Hepatocyte (in vitro differentiated cells): Measurements from ENCODE around the gene TLR1.

Experiments
- EZH2 ChIP-seq: fragments of 200-600 bp; sonication (generic); IDR thresholded peaks from 2 replicates; pipeline ENCODE4 v1.6.1; 2016; ENCODE audit warnings: antibody characterized with exemption, mild to moderate bottlenecking, borderline replicate concordance
- EZH2phosphoT487 ChIP-seq: fragments of 200-600 bp; sonication (generic); IDR thresholded peaks from one replicate; pipeline ENCODE4 v1.6.1; 2018; ENCODE audit warnings: antibody characterized with exemption, mild to moderate bottlenecking, low read depth, moderate library complexity; ENCODE audit not compliant: unreplicated experiment, severe bottlenecking
- TF ChIP-seq, protein P1 (sequence below): fragments of 200-600 bp; sonication (generic); IDR thresholded peaks from 2 replicates; pipeline ENCODE4 v1.5.1; 2016; ENCODE audit warnings: antibody characterized with exemption, mild to moderate bottlenecking; ENCODE audit not compliant: poor library complexity

DNA sequence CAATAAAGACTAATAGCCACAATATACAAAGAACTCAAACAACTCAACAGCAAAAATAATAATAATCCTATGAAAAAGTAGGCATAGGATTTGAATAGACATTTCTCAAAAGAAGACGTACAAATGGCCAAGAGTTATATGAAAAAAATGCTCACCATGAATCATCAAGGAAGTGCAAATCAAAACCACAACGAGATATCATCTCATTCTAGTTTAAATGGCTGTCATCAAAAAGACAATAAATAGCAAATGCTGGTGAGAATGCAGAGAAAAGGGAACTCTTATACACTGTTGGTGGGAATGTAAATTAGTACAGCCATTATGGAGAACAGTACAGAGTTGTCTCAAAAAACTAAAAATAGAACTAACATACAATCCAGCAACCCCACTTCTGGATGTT lies 33.3 kb upstream of the TLR1 start:
- TF ChIP-seq, protein P1, sequence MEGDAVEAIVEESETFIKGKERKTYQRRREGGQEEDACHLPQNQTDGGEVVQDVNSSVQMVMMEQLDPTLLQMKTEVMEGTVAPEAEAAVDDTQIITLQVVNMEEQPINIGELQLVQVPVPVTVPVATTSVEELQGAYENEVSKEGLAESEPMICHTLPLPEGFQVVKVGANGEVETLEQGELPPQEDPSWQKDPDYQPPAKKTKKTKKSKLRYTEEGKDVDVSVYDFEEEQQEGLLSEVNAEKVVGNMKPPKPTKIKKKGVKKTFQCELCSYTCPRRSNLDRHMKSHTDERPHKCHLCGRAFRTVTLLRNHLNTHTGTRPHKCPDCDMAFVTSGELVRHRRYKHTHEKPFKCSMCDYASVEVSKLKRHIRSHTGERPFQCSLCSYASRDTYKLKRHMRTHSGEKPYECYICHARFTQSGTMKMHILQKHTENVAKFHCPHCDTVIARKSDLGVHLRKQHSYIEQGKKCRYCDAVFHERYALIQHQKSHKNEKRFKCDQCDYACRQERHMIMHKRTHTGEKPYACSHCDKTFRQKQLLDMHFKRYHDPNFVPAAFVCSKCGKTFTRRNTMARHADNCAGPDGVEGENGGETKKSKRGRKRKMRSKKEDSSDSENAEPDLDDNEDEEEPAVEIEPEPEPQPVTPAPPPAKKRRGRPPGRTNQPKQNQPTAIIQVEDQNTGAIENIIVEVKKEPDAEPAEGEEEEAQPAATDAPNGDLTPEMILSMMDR = no peak
- TF ChIP-seq EZH2phosphoT487 = no peak
- no peak for TF ChIP-seq EZH2
